ENCODE data around the gene PSEN2. TPM values are rescaled to one million over a fixed set of nuclear protein-coding genes. Genes with fewer than 3 reads are reported as not detected.
"Not testable (repeated sequence)": the region's sequence is repeated elsewhere in the genome, so short reads cannot be mapped to it uniquely, and the experiment has no call there.

The PSEN2 gene
- total RNA-seq, 4 donors from 2014 or later = 37.8 to 56.9 (median 47.1) TPM

- WGBS = 5% methylated on average over 15 of the region's 19 CpGs
- peak; percentile 97 to 98 (median 97) for TF ChIP-seq CTCF (IDR thresholded peaks at IDR 0.05)
- no peak for TF ChIP-seq POLR2A (IDR thresholded peaks at IDR 0.05; ENCODE audit: low read depth)
- peak; percentile 1 to 83 for TF ChIP-seq POLR2AphosphoS5 (IDR thresholded peaks at IDR 0.05)
- TF ChIP-seq EP300 (IDR thresholded peaks at IDR 0.05) = no peak
- H3K27ac ChIP-seq (replicated peaks in 1 of 4) = peak overlapping the region; percentile 84 to 90 (median 87)
- DNase-seq (ENCODE audit: extremely low spot score) = peak; percentile 97
- no peaks in the 10 kb centered on the region for H3K27me3 ChIP-seq
- no peaks in the 10 kb centered on the region for H3K36me3 ChIP-seq
- H3K9me3 ChIP-seq = no peaks in the 10 kb centered on the region
- peaks cover 17 to 22% (median 20%) of the 10 kb centered on the region in 4 donors for H3K4me1 ChIP-seq
- H3K4me3 ChIP-seq = peak overlapping the region; percentile 25 to 35 (median 32)
- intact Hi-C loops (cut with DNase I) = loop anchor here (2.0 to 5.0 kb wide), 3 partner anchors 89 to 281 kb away; partner anchors contain the start of genes ITPKB and STUM
These were observed 42.4 kb upstream of the PSEN2 start for GRCh38 chr1:226827968-226828513.

GRCh38 chr1:226829105-226829504 is 41.3 kb upstream of the PSEN2 start:
- Histone ChIP-seq H3K36me3 (no peaks in the 10 kb centered on the region), H3K4me1 (peaks cover 17 to 22% (median 20%) of the 10 kb centered on the region in 4 donors), H3K4me3 (no peak overlapping the region), H3K9me3 (no peaks in the 10 kb centered on the region), H3K27me3 (no peaks in the 10 kb centered on the region), H3K27ac (replicated peaks in 1 of 4) (no peak overlapping the region)
- TF ChIP-seq EP300 (IDR thresholded peaks at IDR 0.05) (no peak), CTCF (IDR thresholded peaks at IDR 0.05) (no peak), POLR2AphosphoS5 (IDR thresholded peaks at IDR 0.05) (no peak), POLR2A (IDR thresholded peaks at IDR 0.05; ENCODE audit: low read depth) (no peak)
- intact Hi-C loops (cut with DNase I) = loop anchor here (2.0 to 5.0 kb wide), 2 partner anchors 194 to 282 kb away; partner anchors contain the start of gene STUM
- 78% methylated on average over 2 of the region's 2 CpGs for WGBS
- peak; percentile 64 for DNase-seq (ENCODE audit: extremely low spot score)

GRCh38 chr1:226831953-226832352 is 38.5 kb upstream of the PSEN2 start:
- Histone ChIP-seq H3K4me1 (peaks cover 16 to 18% (median 17%) of the 10 kb centered on the region in 4 donors), H3K27me3 (no peaks in the 10 kb centered on the region), H3K4me3 (no peak overlapping the region), H3K36me3 (no peaks in the 10 kb centered on the region), H3K27ac (replicated peaks in 1 of 4) (no peak overlapping the region), H3K9me3 (no peaks in the 10 kb centered on the region)
- no peak for TF ChIP-seq CTCF (IDR thresholded peaks at IDR 0.05)
- TF ChIP-seq POLR2AphosphoS5 (IDR thresholded peaks at IDR 0.05) = no peak
- TF ChIP-seq POLR2A (IDR thresholded peaks at IDR 0.05; ENCODE audit: low read depth) = no peak
- no peak for TF ChIP-seq EP300 (IDR thresholded peaks at IDR 0.05)
- intact Hi-C loops (cut with DNase I) = no loop called here
- WGBS = 91% methylated on average over 4 of the region's 4 CpGs
- DNase-seq (ENCODE audit: extremely low spot score) = peak; percentile 70

- intact Hi-C loops (cut with DNase I) = no loop called here
- H3K36me3 ChIP-seq = no peaks in the 10 kb centered on the region
- no peaks in the 10 kb centered on the region for H3K9me3 ChIP-seq
- DNase-seq (ENCODE audit: extremely low spot score) = peak; percentile 72
- no peak overlapping the region for H3K4me3 ChIP-seq
- 98% methylated on average over 9 of the region's 9 CpGs for WGBS
- H3K27ac ChIP-seq (replicated peaks in 1 of 4) = no peak overlapping the region
- TF ChIP-seq EP300 (IDR thresholded peaks at IDR 0.05) = no peak
- TF ChIP-seq CTCF (IDR thresholded peaks at IDR 0.05) = no peak
- no peak for TF ChIP-seq POLR2A (IDR thresholded peaks at IDR 0.05; ENCODE audit: low read depth)
- no peak for TF ChIP-seq POLR2AphosphoS5 (IDR thresholded peaks at IDR 0.05)
- H3K4me1 ChIP-seq = peaks cover 10 to 12% (median 10%) of the 10 kb centered on the region in 4 donors
- no peaks in the 10 kb centered on the region for H3K27me3 ChIP-seq
These were observed 37.8 kb upstream of the PSEN2 start for GRCh38 chr1:226832613-226833012.

GRCh38 chr1:226834179-226834578 is 36.2 kb upstream of the PSEN2 start:
- 90% methylated on average over 6 of the region's 6 CpGs for WGBS
- H3K4me3 ChIP-seq; DNase-seq (ENCODE audit: extremely low spot score); H3K27me3 ChIP-seq; H3K27ac ChIP-seq (replicated peaks in 1 of 4); H3K9me3 ChIP-seq; H3K4me1 ChIP-seq; intact Hi-C loops (cut with DNase I); H3K36me3 ChIP-seq: not testable (repeated sequence)

- H3K27ac ChIP-seq (replicated peaks in 1 of 4); intact Hi-C loops (cut with DNase I); H3K36me3 ChIP-seq; H3K9me3 ChIP-seq; H3K27me3 ChIP-seq; H3K4me1 ChIP-seq; H3K4me3 ChIP-seq: not testable (repeated sequence)
- peak; percentile 74 for DNase-seq (ENCODE audit: extremely low spot score)
- 97% methylated on average over 5 of the region's 7 CpGs for WGBS
These were observed 35.0 kb upstream of the PSEN2 start for GRCh38 chr1:226835396-226835795.

GRCh38 chr1:226837966-226838365 is 32.5 kb upstream of the PSEN2 start:
- H3K4me1 ChIP-seq; intact Hi-C loops (cut with DNase I); H3K9me3 ChIP-seq; H3K4me3 ChIP-seq; DNase-seq (ENCODE audit: extremely low spot score); H3K27me3 ChIP-seq; H3K36me3 ChIP-seq; H3K27ac ChIP-seq (replicated peaks in 1 of 4): not testable (repeated sequence)
- 93% methylated on average over 2 of the region's 2 CpGs for WGBS

All from esophagus muscularis mucosa (tissue), 4 donors.